Measurements from ENCODE around the gene CX3CR1. TPM values are rescaled to one million over a fixed set of nuclear protein-coding genes. Genes with fewer than 3 reads are reported as not detected.

CX3CR1 gene
- total and polyA plus RNA-seq, 9 of the 15 experiments (the other 6 are each of a cell fraction or from before 2014, with no cell fraction given) = 0.03 to 0.21 TPM; not detected in 7

GRCh38 chr3:39284457-39284881, 4.6 kb upstream of the CX3CR1 start (continued):
- TF ChIP-seq, protein P1, sequence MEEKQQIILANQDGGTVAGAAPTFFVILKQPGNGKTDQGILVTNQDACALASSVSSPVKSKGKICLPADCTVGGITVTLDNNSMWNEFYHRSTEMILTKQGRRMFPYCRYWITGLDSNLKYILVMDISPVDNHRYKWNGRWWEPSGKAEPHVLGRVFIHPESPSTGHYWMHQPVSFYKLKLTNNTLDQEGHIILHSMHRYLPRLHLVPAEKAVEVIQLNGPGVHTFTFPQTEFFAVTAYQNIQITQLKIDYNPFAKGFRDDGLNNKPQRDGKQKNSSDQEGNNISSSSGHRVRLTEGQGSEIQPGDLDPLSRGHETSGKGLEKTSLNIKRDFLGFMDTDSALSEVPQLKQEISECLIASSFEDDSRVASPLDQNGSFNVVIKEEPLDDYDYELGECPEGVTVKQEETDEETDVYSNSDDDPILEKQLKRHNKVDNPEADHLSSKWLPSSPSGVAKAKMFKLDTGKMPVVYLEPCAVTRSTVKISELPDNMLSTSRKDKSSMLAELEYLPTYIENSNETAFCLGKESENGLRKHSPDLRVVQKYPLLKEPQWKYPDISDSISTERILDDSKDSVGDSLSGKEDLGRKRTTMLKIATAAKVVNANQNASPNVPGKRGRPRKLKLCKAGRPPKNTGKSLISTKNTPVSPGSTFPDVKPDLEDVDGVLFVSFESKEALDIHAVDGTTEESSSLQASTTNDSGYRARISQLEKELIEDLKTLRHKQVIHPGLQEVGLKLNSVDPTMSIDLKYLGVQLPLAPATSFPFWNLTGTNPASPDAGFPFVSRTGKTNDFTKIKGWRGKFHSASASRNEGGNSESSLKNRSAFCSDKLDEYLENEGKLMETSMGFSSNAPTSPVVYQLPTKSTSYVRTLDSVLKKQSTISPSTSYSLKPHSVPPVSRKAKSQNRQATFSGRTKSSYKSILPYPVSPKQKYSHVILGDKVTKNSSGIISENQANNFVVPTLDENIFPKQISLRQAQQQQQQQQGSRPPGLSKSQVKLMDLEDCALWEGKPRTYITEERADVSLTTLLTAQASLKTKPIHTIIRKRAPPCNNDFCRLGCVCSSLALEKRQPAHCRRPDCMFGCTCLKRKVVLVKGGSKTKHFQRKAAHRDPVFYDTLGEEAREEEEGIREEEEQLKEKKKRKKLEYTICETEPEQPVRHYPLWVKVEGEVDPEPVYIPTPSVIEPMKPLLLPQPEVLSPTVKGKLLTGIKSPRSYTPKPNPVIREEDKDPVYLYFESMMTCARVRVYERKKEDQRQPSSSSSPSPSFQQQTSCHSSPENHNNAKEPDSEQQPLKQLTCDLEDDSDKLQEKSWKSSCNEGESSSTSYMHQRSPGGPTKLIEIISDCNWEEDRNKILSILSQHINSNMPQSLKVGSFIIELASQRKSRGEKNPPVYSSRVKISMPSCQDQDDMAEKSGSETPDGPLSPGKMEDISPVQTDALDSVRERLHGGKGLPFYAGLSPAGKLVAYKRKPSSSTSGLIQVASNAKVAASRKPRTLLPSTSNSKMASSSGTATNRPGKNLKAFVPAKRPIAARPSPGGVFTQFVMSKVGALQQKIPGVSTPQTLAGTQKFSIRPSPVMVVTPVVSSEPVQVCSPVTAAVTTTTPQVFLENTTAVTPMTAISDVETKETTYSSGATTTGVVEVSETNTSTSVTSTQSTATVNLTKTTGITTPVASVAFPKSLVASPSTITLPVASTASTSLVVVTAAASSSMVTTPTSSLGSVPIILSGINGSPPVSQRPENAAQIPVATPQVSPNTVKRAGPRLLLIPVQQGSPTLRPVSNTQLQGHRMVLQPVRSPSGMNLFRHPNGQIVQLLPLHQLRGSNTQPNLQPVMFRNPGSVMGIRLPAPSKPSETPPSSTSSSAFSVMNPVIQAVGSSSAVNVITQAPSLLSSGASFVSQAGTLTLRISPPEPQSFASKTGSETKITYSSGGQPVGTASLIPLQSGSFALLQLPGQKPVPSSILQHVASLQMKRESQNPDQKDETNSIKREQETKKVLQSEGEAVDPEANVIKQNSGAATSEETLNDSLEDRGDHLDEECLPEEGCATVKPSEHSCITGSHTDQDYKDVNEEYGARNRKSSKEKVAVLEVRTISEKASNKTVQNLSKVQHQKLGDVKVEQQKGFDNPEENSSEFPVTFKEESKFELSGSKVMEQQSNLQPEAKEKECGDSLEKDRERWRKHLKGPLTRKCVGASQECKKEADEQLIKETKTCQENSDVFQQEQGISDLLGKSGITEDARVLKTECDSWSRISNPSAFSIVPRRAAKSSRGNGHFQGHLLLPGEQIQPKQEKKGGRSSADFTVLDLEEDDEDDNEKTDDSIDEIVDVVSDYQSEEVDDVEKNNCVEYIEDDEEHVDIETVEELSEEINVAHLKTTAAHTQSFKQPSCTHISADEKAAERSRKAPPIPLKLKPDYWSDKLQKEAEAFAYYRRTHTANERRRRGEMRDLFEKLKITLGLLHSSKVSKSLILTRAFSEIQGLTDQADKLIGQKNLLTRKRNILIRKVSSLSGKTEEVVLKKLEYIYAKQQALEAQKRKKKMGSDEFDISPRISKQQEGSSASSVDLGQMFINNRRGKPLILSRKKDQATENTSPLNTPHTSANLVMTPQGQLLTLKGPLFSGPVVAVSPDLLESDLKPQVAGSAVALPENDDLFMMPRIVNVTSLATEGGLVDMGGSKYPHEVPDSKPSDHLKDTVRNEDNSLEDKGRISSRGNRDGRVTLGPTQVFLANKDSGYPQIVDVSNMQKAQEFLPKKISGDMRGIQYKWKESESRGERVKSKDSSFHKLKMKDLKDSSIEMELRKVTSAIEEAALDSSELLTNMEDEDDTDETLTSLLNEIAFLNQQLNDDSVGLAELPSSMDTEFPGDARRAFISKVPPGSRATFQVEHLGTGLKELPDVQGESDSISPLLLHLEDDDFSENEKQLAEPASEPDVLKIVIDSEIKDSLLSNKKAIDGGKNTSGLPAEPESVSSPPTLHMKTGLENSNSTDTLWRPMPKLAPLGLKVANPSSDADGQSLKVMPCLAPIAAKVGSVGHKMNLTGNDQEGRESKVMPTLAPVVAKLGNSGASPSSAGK (IDR thresholded peaks at IDR 0.05) = peak; percentile 86
- TF ChIP-seq POLR2G (IDR thresholded peaks at IDR 0.05; ENCODE audit: low read depth, low read length) = no peak
- TF ChIP-seq ZNF639 (CRISPR knock-in tag; conservative IDR thresholded peaks at IDR 0.05 in 1 of 2, IDR thresholded peaks at IDR 0.05 in 1 of 2) = 0 out of 4 replicates have a peak, but pooled peaks of 1 of the 2 experiments have one; percentile 36
- TF ChIP-seq DACH1 (IDR thresholded peaks at IDR 0.05; ENCODE audit: partially characterized antibody) = no peak
- TF ChIP-seq XRCC5 (IDR thresholded peaks at IDR 0.05; ENCODE audit: low read depth, low read length) = no peak
- no peak for TF ChIP-seq THRA (IDR thresholded peaks at IDR 0.05)
- no peak for TF ChIP-seq U2AF2 (optimal IDR thresholded peaks at IDR 0.05; ENCODE audit: low read depth, low read length)
- no peak for TF ChIP-seq ASH1L (IDR thresholded peaks at IDR 0.05; ENCODE audit: borderline replicate concordance, low read depth, partially characterized antibody)
- TF ChIP-seq XRCC3 (IDR thresholded peaks at IDR 0.05) = no peak
- TF ChIP-seq, protein P2, sequence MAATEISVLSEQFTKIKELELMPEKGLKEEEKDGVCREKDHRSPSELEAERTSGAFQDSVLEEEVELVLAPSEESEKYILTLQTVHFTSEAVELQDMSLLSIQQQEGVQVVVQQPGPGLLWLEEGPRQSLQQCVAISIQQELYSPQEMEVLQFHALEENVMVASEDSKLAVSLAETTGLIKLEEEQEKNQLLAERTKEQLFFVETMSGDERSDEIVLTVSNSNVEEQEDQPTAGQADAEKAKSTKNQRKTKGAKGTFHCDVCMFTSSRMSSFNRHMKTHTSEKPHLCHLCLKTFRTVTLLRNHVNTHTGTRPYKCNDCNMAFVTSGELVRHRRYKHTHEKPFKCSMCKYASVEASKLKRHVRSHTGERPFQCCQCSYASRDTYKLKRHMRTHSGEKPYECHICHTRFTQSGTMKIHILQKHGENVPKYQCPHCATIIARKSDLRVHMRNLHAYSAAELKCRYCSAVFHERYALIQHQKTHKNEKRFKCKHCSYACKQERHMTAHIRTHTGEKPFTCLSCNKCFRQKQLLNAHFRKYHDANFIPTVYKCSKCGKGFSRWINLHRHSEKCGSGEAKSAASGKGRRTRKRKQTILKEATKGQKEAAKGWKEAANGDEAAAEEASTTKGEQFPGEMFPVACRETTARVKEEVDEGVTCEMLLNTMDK (IDR thresholded peaks at IDR 0.05; ENCODE audit: borderline replicate concordance, insufficient read depth, low read depth, low read length, poor library complexity, severe bottlenecking) = no peak
